Chondrocyte (in vitro differentiated cells): ENCODE measurements around the gene PLEKHD1. TPM values are rescaled to one million over a fixed set of nuclear protein-coding genes. Genes with fewer than 3 reads are reported as not detected.
"Not testable (repeated sequence)": the region's sequence is repeated elsewhere in the genome, so short reads cannot be mapped to it uniquely, and the experiment has no call there.

Experiments
- DNase-seq: peaks from one replicate; pipeline ENCODE4 v3.0.0; 2021; ENCODE audit warnings: mixed read lengths, low spot score
- H3K27ac Mint-ChIP-seq: one replicate; pipeline ENCODE4 v1.8.0; 2021; ENCODE audit warnings: mild to moderate bottlenecking, moderate library complexity, mixed read lengths; ENCODE audit not compliant: unreplicated experiment
- H3K27me3 Mint-ChIP-seq: 2 replicates; pipeline ENCODE4 v1.8.0; 2021; ENCODE audit warnings: low read depth, mixed read lengths
- H3K36me3 Mint-ChIP-seq: 2 replicates; pipeline ENCODE4 v1.8.0; 2021; ENCODE audit warnings: low read depth, mixed read lengths
- H3K4me1 Mint-ChIP-seq: 2 replicates; pipeline ENCODE4 v1.8.0; 2021; ENCODE audit warnings: low read depth, mild to moderate bottlenecking, mixed read lengths
- H3K4me3 Mint-ChIP-seq: one replicate; pipeline ENCODE4 v1.8.0; 2021; ENCODE audit warnings: mild to moderate bottlenecking, moderate library complexity, mixed read lengths; ENCODE audit not compliant: unreplicated experiment
- H3K9me3 Mint-ChIP-seq: 2 replicates; pipeline ENCODE4 v1.8.0; 2021; ENCODE audit warnings: low read depth, mixed read lengths
- CTCF ChIP-seq: fragments of 200-600 bp; sonication (generic); IDR thresholded peaks from 2 replicates; pipeline ENCODE4 v1.5.0; 2021; ENCODE audit warnings: antibody characterized with exemption, mild to moderate bottlenecking, moderate library complexity
- total RNA-seq: library from RNA; stranded (reverse); gene quantifications from 3 replicates; pipeline ENCODE4 v1.2.1, GENCODE V29; 2021

PLEKHD1 gene
- total RNA-seq, 1 donor from 2014 or later: 0.15 TPM

GRCh38 chr14:69473946-69474345 lies 10.6 kb upstream of the PLEKHD1 start:
- no peaks in the 10 kb centered on the region for H3K9me3 Mint-ChIP-seq
- no peak overlapping the region for H3K27ac Mint-ChIP-seq
- no peak for TF ChIP-seq CTCF
- no peaks in the 10 kb centered on the region for H3K27me3 Mint-ChIP-seq
- DNase-seq: no peak
- no peaks in the 10 kb centered on the region for H3K36me3 Mint-ChIP-seq
- H3K4me1 Mint-ChIP-seq: no peaks in the 10 kb centered on the region
- no peak overlapping the region for H3K4me3 Mint-ChIP-seq

- H3K36me3 Mint-ChIP-seq: no peaks in the 10 kb centered on the region
- TF ChIP-seq CTCF: peak; percentile 63
- H3K4me3 Mint-ChIP-seq: no peak overlapping the region
Measured at GRCh38 chr14:69475194-69475818, 9.2 kb upstream of the PLEKHD1 start.

GRCh38 chr14:69476824-69477450 lies 7.6 kb upstream of the PLEKHD1 start:
- not testable (repeated sequence) for H3K36me3 Mint-ChIP-seq, H3K4me1 Mint-ChIP-seq, H3K27me3 Mint-ChIP-seq, DNase-seq, H3K9me3 Mint-ChIP-seq, H3K27ac Mint-ChIP-seq, H3K4me3 Mint-ChIP-seq
- peak; percentile 58 for TF ChIP-seq CTCF

More at GRCh38 chr14:69475194-69475818, 9.2 kb upstream of the PLEKHD1 start:
- no peaks in the 10 kb centered on the region for H3K9me3 Mint-ChIP-seq
- no peak overlapping the region for H3K27ac Mint-ChIP-seq
- no peaks in the 10 kb centered on the region for H3K27me3 Mint-ChIP-seq
- no peak for DNase-seq
- no peaks in the 10 kb centered on the region for H3K4me1 Mint-ChIP-seq

GRCh38 chr14:69478055-69478454 lies 6.5 kb upstream of the PLEKHD1 start:
- not testable (repeated sequence) for H3K36me3 Mint-ChIP-seq, H3K4me1 Mint-ChIP-seq, H3K9me3 Mint-ChIP-seq

GRCh38 chr14:69479696-69480095 lies 4.8 kb upstream of the PLEKHD1 start:
- Mint-ChIP-seq H3K9me3 (no peaks in the 10 kb centered on the region), H3K36me3 (no peaks in the 10 kb centered on the region), H3K27me3 (peaks cover 12% of the 10 kb centered on the region), H3K27ac (no peak overlapping the region), H3K4me1 (peaks cover 4% of the 10 kb centered on the region), H3K4me3 (no peak overlapping the region)
- no peak for TF ChIP-seq CTCF
- no peak for DNase-seq

More at GRCh38 chr14:69478055-69478454, 6.5 kb upstream of the PLEKHD1 start:
- not testable (repeated sequence) for H3K27ac Mint-ChIP-seq, DNase-seq, H3K4me3 Mint-ChIP-seq, H3K27me3 Mint-ChIP-seq

- TF ChIP-seq CTCF: no peak
- peaks cover 12% of the 10 kb centered on the region for H3K27me3 Mint-ChIP-seq
- no peak overlapping the region for H3K27ac Mint-ChIP-seq
- no peak for DNase-seq
- H3K4me3 Mint-ChIP-seq: no peak overlapping the region
- no peaks in the 10 kb centered on the region for H3K9me3 Mint-ChIP-seq
- peaks cover 4% of the 10 kb centered on the region for H3K4me1 Mint-ChIP-seq
- H3K36me3 Mint-ChIP-seq: no peaks in the 10 kb centered on the region
Measured at GRCh38 chr14:69480136-69480535, 4.4 kb upstream of the PLEKHD1 start.
